ENCODE results near the gene TTLL5. TPM values are rescaled to one million over a fixed set of nuclear protein-coding genes. Genes with fewer than 3 reads are reported as not detected.
"Not testable (repeated sequence)": the region's sequence is repeated elsewhere in the genome, so short reads cannot be mapped to it uniquely, and the experiment has no call there.

TTLL5 gene
- total and polyA plus RNA-seq, 9 of the 15 experiments (the other 6 are each of a cell fraction or from before 2014, with no cell fraction given): 4.1 to 18.9 (median 12.6) TPM

DNA sequence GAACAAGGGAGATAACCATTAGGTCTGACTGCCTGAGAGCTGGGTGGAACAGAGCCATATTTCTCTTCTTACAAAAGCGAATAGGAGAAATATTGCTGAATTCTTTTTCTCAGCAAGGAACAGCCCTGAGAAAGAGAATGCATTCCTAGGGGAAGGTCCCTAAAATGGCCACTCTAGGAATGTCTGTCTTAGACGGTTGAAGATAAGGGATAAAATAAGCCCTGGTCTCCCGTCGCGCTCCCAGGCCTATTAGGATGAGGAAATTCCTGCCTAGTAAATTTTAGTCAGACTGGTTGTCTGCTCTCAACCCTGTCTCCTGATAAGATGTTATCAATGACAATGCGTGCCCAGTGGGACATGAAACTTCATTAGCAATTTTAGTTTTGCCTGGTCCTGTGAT, 34.0 kb downstream of the TTLL5 start:
- H3K27ac ChIP-seq (ENCODE audit: extremely low read depth, low read depth, low read length); H2AFZ ChIP-seq (ENCODE audit: low read depth, low read length); DNase-seq (ENCODE audit: extremely low read depth in 1 of 4, low spot score in 3 of 4); H3K9me1 ChIP-seq (ENCODE audit: control insufficient read depth, insufficient read depth, low read length); H3K79me2 ChIP-seq (ENCODE audit: control insufficient read depth, insufficient read depth, low read length); ATAC-seq; POLR2A ChIA-PET; CTCF ChIA-PET (ENCODE audit: low intra/inter-chr PET ratio); H3K4me2 ChIP-seq (ENCODE audit: insufficient read depth, low read length); H4K20me1 ChIP-seq (replicated peaks; ENCODE audit: control insufficient read depth, insufficient read depth, low read length); H3K4me3 ChIP-seq; BruUV-seq (replicated peaks); H3K4me1 ChIP-seq (replicated peaks in 1 of 2; ENCODE audit: control insufficient read depth in 2 of 2, insufficient read depth in 2 of 2, low read length in 2 of 2); H3K9me3 ChIP-seq (replicated peaks; ENCODE audit: control insufficient read depth, insufficient read depth, low read depth, low read length); H3K9ac ChIP-seq (ENCODE audit: insufficient read depth in 1 of 2, low read depth in 2 of 2, low read length in 2 of 2); H3K27me3 ChIP-seq (ENCODE audit: control insufficient read depth in 2 of 2, insufficient read depth in 2 of 2, low read length in 2 of 2); FAIRE-seq; in situ Hi-C loops (cut with MboI): not testable (repeated sequence)
- H3K36me3 ChIP-seq (ENCODE audit: control insufficient read depth, insufficient read depth, low read length): peaks cover 24% of the 10 kb centered on the region; the same call in 1 of the 3 replicates
- WGBS (ENCODE audit: insufficient coverage, low coverage, missing lambda C conversion rate): 89% methylated on average over 5 of the region's 6 CpGs
- intact Hi-C loops (cut with micrococcal nuclease): loop anchor here (10.0 kb wide), 1 partner anchor 60 kb away; no protein-coding TSS in a partner anchor
- TF ChIP-seq, protein P1, sequence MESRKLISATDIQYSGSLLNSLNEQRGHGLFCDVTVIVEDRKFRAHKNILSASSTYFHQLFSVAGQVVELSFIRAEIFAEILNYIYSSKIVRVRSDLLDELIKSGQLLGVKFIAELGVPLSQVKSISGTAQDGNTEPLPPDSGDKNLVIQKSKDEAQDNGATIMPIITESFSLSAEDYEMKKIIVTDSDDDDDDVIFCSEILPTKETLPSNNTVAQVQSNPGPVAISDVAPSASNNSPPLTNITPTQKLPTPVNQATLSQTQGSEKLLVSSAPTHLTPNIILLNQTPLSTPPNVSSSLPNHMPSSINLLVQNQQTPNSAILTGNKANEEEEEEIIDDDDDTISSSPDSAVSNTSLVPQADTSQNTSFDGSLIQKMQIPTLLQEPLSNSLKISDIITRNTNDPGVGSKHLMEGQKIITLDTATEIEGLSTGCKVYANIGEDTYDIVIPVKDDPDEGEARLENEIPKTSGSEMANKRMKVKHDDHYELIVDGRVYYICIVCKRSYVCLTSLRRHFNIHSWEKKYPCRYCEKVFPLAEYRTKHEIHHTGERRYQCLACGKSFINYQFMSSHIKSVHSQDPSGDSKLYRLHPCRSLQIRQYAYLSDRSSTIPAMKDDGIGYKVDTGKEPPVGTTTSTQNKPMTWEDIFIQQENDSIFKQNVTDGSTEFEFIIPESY (CRISPR knock-in tag; IDR thresholded peaks at IDR 0.05): peak; percentile 37; the same call in 1 of the 2 replicates

DNA sequence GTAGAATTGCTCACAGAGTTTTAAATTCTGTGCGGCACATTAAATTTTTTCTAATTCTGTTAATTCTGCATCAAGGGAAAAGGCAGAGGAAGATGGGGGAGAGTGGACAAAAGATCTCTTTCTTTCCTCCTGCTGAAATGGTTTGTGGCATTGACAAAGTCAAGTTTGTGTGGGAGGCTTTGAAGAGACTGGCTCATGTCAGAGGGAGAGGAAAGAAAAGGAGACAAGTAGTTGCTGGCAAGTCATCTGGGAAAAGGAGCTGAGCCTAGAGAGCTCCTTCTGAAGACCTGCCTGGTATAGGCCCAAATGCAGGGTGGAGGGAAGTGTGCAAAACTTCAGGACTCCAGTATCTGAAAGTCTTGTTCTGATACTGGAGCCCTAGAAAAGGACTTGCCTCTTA, 36.3 kb downstream of the TTLL5 start:
- Histone ChIP-seq H3K27me3 (ENCODE audit: control insufficient read depth in 2 of 2, insufficient read depth in 2 of 2, low read length in 2 of 2) (no peaks in the 10 kb centered on the region), H3K36me3 (ENCODE audit: control insufficient read depth, insufficient read depth, low read length) (peaks cover 13% of the 10 kb centered on the region; the same call in 1 of the 3 replicates), H3K27ac (ENCODE audit: extremely low read depth, low read depth, low read length) (no peak overlapping the region), H3K9me1 (ENCODE audit: control insufficient read depth, insufficient read depth, low read length) (no peaks in the 10 kb centered on the region), H3K4me1 (replicated peaks in 1 of 2; ENCODE audit: control insufficient read depth in 2 of 2, insufficient read depth in 2 of 2, low read length in 2 of 2) (no peaks in the 10 kb centered on the region), H3K9ac (ENCODE audit: insufficient read depth in 1 of 2, low read depth in 2 of 2, low read length in 2 of 2) (no peak overlapping the region), H3K4me3 (no peak overlapping the region), H3K4me2 (ENCODE audit: insufficient read depth, low read length) (no peak overlapping the region), H4K20me1 (replicated peaks; ENCODE audit: control insufficient read depth, insufficient read depth, low read length) (no peaks in the 10 kb centered on the region), H3K79me2 (ENCODE audit: control insufficient read depth, insufficient read depth, low read length) (no peaks in the 10 kb centered on the region), H2AFZ (ENCODE audit: low read depth, low read length) (no peak overlapping the region), H3K9me3 (replicated peaks; ENCODE audit: control insufficient read depth, insufficient read depth, low read depth, low read length) (no peaks in the 10 kb centered on the region)
- in situ Hi-C loops (cut with MboI) (no loop called here), intact Hi-C loops (cut with micrococcal nuclease) (loop anchor here (10.0 kb wide), 1 partner anchor 57 kb away; no protein-coding TSS in a partner anchor)
- POLR2A ChIA-PET: interaction anchor here (1.1 to 1.2 kb wide), 3 partner anchors 12 to 25 kb away, joined by 3 to 4 read pairs (median 3); no protein-coding TSS in a partner anchor
- CTCF ChIA-PET (ENCODE audit: low intra/inter-chr PET ratio): no interaction called here
- FAIRE-seq (no peak), DNase-seq (ENCODE audit: extremely low read depth in 1 of 4, low spot score in 3 of 4) (no peak), ATAC-seq (no peak)
- BruUV-seq (replicated peaks): no TSS peak
- WGBS (ENCODE audit: insufficient coverage, low coverage, missing lambda C conversion rate): 100% methylated on average over 1 of the region's 1 CpG
- TF ChIP-seq MCM2 (IDR thresholded peaks at IDR 0.05; ENCODE audit: low read depth) (no peak), LEF1 (IDR thresholded peaks at IDR 0.05) (no peak), TFAM (CRISPR knock-in tag; conservative IDR thresholded peaks at IDR 0.05) (no peak), HEY1 (CRISPR knock-in tag; IDR thresholded peaks at IDR 0.05; ENCODE audit: borderline replicate concordance) (no peak), MAFK (IDR thresholded peaks at IDR 0.05; ENCODE audit: low read length) (no peak), ZC3H8 (IDR thresholded peaks at IDR 0.05) (no peak), TOE1 (IDR thresholded peaks at IDR 0.05; ENCODE audit: borderline replicate concordance) (no peak), TOE1 (CRISPR knock-in tag; IDR thresholded peaks at IDR 0.05; ENCODE audit: borderline replicate concordance, low read depth) (no peak), ZBED1 (IDR thresholded peaks at IDR 0.05) (no peak)
- TF ChIP-seq, protein P2, sequence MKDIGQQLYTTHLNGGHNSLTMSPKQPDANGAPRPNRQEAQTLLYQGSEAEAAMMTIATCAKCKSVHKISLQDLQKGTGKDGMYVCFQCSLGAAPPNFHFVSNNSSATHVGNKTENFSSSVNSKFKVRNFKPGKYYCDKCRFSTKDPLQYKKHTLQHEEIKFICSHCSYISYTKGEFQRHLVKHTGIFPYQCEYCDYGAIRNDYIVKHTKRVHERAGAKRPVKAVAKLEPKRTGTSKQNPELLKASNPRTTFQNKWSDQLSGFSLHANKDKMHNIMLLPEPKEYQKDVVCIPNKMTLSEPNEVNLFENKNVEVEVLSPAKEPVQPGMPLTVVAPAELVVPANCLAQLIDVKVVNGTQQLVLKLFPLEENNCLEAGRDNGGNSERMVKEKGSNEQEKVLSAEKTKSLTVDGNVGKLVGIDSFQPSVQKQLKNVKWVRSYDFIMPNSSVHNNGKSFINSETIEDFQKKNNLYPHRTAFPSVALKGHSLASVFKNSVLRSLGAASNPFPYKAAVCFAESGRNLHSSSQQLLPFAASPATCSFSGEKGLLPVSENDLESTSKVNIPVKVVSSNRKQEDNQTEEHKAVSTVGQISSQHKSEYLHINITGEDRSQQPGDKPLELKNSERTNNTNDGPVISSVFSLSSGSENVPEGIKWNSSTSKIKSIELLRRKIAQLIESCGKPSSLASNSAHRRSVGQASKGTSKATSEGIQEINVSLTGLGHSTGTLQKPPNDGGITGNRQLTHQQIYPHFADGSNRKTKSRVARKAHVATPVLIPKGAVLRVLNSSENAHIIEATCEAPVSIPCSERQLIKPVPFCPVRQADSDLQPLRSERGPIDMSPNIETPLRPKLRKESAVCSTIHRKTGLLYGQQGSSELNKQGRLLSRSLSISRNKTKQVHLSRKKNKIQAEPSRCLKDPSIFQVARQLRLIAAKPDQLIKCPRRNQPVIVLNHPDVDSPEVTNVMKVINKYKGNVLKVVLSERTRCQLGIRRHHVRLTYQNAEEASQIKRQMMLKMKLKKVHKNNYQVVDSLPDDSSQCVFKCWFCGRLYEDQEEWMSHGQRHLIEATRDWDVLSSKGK (CRISPR knock-in tag; IDR thresholded peaks at IDR 0.05): no peak
